HepG2 (cell line): Measurements from ENCODE around the gene SLC34A3. TPM values are rescaled to one million over a fixed set of nuclear protein-coding genes. Genes with fewer than 3 reads are reported as not detected.

Experiments
- GABPB1 ChIP-seq: IDR thresholded peaks from 2 replicates; pipeline ENCODE4 v1.6.1; 2016; ENCODE audit warnings: mild to moderate bottlenecking, missing genetic modification reagents, moderate library complexity, missing compliant biosample characterization
- GTF2F1 ChIP-seq: fragments of 150-350 bp; IDR thresholded peaks from 2 replicates; pipeline ENCODE4 v1.6.1; 2014; ENCODE audit warnings: low read length
- KLF16 ChIP-seq, 2 experiments: sonication (generic) in 1 of 2; formaldehyde crosslinking in 1 of 2; IDR thresholded peaks; 2 replicates each; pipeline versions ENCODE4 v1.6.1 to v1.8.0; 2016 to 2023; ENCODE audit warnings: missing genetic modification reagents in 2 of 2, missing compliant biosample characterization in 1 of 2
- MYC ChIP-seq: sonication (generic); formaldehyde crosslinking; IDR thresholded peaks from 2 replicates; pipeline ENCODE4 v1.9.0; 2021; ENCODE audit warnings: missing genetic modification reagents, borderline replicate concordance
- PRMT3 ChIP-seq: sonication (generic); formaldehyde crosslinking; IDR thresholded peaks from 2 replicates; pipeline ENCODE4 v1.8.1; 2022; ENCODE audit warnings: low read depth, mild to moderate bottlenecking, moderate library complexity, missing genetic modification reagents, borderline replicate concordance
- RAD51 ChIP-seq: fragments of 450-650 bp; IDR thresholded peaks from 2 replicates; pipeline ENCODE4 v1.6.1; 2016; ENCODE audit warnings: borderline replicate concordance
- TFDP1 ChIP-seq: IDR thresholded peaks from 2 replicates; pipeline ENCODE4 v1.6.1; 2016; ENCODE audit warnings: missing compliant biosample characterization, missing genetic modification reagents, borderline replicate concordance
- TFDP2 ChIP-seq: sonication (generic); formaldehyde crosslinking; IDR thresholded peaks from 2 replicates; pipeline ENCODE4 v1.4.0; 2020; ENCODE audit warnings: missing genetic modification reagents
- TRAFD1 ChIP-seq: sonication (generic); formaldehyde crosslinking; IDR thresholded peaks from 2 replicates; pipeline ENCODE4 v1.5.1; 2020; ENCODE audit warnings: missing genetic modification reagents, mild to moderate bottlenecking, borderline replicate concordance
- ZFX ChIP-seq: sonication (generic); formaldehyde crosslinking; IDR thresholded peaks from 2 replicates; pipeline ENCODE4 v1.4.0; 2020; ENCODE audit warnings: mild to moderate bottlenecking, low read depth, missing genetic modification reagents, moderate library complexity
- ZNF33A ChIP-seq: sonication (generic); formaldehyde crosslinking; IDR thresholded peaks from 2 replicates; pipeline ENCODE4 v1.5.1; 2020; ENCODE audit warnings: missing genetic modification reagents, mild to moderate bottlenecking, moderate library complexity, borderline replicate concordance
- ZNF589 ChIP-seq: sonication (generic); formaldehyde crosslinking; conservative IDR thresholded peaks from 2 replicates; pipeline ENCODE4 v1.8.0; 2022; ENCODE audit warnings: mild to moderate bottlenecking, moderate library complexity, missing genetic modification reagents
- polyA plus RNA-seq, 8 experiments: library from polyadenylated mRNA; depleted of rRNA in 3 of 8; stranded (reverse) in 7 of 8; unstranded in 1 of 8; fragments of >200 nt; fragmentation: Illumina TruSeq in 4 of 8; extraction: Trizol in 4 of 8; gene quantifications; 2 replicates each; pipeline versions ENCODE4 v1.2.1 to v1.2.3, GENCODE V29; 2011 to 2016; ENCODE audit warnings: low read depth in 4 of 8, missing spikeins in 1 of 8, mixed read lengths in 1 of 8; ENCODE audit not compliant: insufficient read depth in 1 of 8
- total RNA-seq, 5 experiments: library from RNA; depleted of rRNA; stranded (reverse); fragments of >200 nt; fragmentation: Illumina TruSeq; extraction: Trizol; gene quantifications; 2 replicates each; pipeline ENCODE4 v1.2.3, GENCODE V29; 2016; ENCODE audit warnings: low read depth in 1 of 5
- TF ChIP-seq, protein P1 (sequence below): sonication (generic); formaldehyde crosslinking; IDR thresholded peaks from 2 replicates; pipeline ENCODE4 v1.4.0; 2020; ENCODE audit warnings: missing genetic modification reagents, borderline replicate concordance
- TF ChIP-seq, protein P2 (sequence below): fragments of 450-650 bp; IDR thresholded peaks from 2 replicates; pipeline ENCODE4 v1.6.1; 2017; ENCODE audit warnings: mild to moderate bottlenecking
- TF ChIP-seq, protein P3 (sequence below): sonication (generic); formaldehyde crosslinking; IDR thresholded peaks from 2 replicates; pipeline ENCODE4 v1.4.0; 2020; ENCODE audit warnings: missing genetic modification reagents

SLC34A3 gene
- total and polyA plus RNA-seq, 2 of the 13 experiments (the other 11 are each of a cell fraction or from before 2014, with no cell fraction given): 0.07 to 1.0 TPM

DNA sequence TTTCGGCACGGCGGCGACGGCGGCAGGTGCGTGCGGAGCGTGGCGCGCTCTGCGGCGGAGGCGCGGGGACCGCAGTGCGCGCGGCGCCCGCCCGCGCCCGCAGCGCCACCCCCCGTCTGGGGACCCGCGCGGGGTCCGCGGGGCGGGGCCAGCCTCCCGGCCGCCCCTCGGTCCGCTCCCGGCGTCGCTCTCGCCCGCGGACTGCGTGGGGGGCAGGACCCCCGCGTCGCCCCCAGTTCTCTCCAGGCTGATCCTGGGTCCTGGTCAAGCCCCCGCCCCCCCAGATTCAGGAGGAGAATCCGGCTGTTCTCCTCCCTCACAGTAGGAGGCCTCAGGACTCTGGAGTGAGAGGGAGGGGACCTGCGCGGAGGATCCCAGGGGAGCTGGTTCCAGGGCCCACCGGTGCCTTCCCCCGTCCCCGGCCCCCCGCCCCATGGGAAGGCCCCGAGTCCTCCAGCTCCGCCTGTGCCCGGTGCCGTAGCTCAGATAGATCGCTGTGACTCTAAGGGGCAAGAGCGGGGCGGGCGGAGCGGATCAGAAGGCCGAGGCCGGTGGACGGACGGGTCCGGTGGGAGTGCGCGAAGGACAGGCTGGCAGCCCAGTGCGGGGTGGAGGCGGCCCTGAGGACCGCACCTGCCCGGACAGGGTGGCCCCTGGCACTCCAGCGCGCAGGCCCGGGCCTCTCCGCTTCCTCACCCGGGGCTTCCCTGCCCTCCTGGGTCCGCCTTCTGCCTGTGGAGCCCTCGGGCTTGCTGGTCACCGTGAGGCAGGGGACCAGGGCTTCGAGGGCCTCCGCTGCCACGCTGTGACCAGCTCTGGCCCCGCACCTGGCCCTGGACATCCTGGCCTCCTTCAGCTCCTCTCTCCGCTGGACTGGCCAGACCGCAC is 8.3 kb upstream of the SLC34A3 start, which contains the start of gene RNF208 (continued):
- TF ChIP-seq TFDP2: no peak
- TF ChIP-seq MYC (CRISPR knock-in tag): no peak
- no peak for TF ChIP-seq RAD51
- no peak for TF ChIP-seq GTF2F1
- no peak for TF ChIP-seq TFDP1 (CRISPR knock-in tag)
- TF ChIP-seq GABPB1 (CRISPR knock-in tag): peak; percentile 63; the same call in 1 of the 2 replicates
- TF ChIP-seq, protein P1, sequence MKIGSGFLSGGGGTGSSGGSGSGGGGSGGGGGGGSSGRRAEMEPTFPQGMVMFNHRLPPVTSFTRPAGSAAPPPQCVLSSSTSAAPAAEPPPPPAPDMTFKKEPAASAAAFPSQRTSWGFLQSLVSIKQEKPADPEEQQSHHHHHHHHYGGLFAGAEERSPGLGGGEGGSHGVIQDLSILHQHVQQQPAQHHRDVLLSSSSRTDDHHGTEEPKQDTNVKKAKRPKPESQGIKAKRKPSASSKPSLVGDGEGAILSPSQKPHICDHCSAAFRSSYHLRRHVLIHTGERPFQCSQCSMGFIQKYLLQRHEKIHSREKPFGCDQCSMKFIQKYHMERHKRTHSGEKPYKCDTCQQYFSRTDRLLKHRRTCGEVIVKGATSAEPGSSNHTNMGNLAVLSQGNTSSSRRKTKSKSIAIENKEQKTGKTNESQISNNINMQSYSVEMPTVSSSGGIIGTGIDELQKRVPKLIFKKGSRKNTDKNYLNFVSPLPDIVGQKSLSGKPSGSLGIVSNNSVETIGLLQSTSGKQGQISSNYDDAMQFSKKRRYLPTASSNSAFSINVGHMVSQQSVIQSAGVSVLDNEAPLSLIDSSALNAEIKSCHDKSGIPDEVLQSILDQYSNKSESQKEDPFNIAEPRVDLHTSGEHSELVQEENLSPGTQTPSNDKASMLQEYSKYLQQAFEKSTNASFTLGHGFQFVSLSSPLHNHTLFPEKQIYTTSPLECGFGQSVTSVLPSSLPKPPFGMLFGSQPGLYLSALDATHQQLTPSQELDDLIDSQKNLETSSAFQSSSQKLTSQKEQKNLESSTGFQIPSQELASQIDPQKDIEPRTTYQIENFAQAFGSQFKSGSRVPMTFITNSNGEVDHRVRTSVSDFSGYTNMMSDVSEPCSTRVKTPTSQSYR: no peak
- TF ChIP-seq, protein P2, sequence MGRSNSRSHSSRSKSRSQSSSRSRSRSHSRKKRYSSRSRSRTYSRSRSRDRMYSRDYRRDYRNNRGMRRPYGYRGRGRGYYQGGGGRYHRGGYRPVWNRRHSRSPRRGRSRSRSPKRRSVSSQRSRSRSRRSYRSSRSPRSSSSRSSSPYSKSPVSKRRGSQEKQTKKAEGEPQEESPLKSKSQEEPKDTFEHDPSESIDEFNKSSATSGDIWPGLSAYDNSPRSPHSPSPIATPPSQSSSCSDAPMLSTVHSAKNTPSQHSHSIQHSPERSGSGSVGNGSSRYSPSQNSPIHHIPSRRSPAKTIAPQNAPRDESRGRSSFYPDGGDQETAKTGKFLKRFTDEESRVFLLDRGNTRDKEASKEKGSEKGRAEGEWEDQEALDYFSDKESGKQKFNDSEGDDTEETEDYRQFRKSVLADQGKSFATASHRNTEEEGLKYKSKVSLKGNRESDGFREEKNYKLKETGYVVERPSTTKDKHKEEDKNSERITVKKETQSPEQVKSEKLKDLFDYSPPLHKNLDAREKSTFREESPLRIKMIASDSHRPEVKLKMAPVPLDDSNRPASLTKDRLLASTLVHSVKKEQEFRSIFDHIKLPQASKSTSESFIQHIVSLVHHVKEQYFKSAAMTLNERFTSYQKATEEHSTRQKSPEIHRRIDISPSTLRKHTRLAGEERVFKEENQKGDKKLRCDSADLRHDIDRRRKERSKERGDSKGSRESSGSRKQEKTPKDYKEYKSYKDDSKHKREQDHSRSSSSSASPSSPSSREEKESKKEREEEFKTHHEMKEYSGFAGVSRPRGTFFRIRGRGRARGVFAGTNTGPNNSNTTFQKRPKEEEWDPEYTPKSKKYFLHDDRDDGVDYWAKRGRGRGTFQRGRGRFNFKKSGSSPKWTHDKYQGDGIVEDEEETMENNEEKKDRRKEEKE: no peak
- TF ChIP-seq, protein P3, sequence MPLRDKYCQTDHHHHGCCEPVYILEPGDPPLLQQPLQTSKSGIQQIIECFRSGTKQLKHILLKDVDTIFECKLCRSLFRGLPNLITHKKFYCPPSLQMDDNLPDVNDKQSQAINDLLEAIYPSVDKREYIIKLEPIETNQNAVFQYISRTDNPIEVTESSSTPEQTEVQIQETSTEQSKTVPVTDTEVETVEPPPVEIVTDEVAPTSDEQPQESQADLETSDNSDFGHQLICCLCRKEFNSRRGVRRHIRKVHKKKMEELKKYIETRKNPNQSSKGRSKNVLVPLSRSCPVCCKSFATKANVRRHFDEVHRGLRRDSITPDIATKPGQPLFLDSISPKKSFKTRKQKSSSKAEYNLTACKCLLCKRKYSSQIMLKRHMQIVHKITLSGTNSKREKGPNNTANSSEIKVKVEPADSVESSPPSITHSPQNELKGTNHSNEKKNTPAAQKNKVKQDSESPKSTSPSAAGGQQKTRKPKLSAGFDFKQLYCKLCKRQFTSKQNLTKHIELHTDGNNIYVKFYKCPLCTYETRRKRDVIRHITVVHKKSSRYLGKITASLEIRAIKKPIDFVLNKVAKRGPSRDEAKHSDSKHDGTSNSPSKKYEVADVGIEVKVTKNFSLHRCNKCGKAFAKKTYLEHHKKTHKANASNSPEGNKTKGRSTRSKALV (CRISPR knock-in tag): no peak
- TF ChIP-seq ZNF589: no peak
- no peak for TF ChIP-seq PRMT3 (CRISPR knock-in tag)
- TF ChIP-seq ZNF33A: no peak
- TF ChIP-seq KLF16 (CRISPR knock-in tag; IDR thresholded peaks at IDR 0.05): no peak
- TF ChIP-seq ZFX: peak; percentile 71
- no peak for TF ChIP-seq TRAFD1 (CRISPR knock-in tag)
